GM10266 (cell line): ENCODE data around the gene FBXO47.

Experiments
- DNase-seq: peaks from one replicate; pipeline ENCODE4 v3.0.0; 2012; ENCODE audit errors: extremely low spot score
- TF ChIP-seq, protein P1 (sequence below): IDR thresholded peaks from 2 replicates; pipeline ENCODE4 v1.5.1; 2012; ENCODE audit warnings: mild to moderate bottlenecking, low read depth; ENCODE audit not compliant: control insufficient read depth, insufficient read depth; ENCODE audit errors: missing control alignments

Gene FBXO47

DNA sequence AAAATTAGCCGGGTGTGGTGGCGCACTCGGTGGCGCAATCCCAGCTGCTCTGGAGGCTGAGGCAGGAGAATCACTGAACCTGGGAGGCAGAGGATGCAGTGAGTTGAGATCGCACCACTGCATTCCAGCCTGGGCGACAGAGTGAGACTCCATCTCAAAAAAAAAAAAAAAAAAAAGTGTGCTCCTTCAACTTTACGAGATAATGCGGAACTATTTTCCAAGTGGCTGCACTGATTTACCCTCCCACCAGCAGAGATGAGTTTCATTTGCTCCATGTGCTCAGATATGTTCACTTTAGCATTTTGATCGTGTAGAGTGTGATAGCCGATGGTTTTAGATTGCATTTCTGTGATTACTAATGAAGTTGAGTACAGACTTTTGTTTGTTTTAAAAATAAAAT lies 61.8 kb downstream of the FBXO47 start:
- DNase-seq: no peak
- TF ChIP-seq, protein P1, sequence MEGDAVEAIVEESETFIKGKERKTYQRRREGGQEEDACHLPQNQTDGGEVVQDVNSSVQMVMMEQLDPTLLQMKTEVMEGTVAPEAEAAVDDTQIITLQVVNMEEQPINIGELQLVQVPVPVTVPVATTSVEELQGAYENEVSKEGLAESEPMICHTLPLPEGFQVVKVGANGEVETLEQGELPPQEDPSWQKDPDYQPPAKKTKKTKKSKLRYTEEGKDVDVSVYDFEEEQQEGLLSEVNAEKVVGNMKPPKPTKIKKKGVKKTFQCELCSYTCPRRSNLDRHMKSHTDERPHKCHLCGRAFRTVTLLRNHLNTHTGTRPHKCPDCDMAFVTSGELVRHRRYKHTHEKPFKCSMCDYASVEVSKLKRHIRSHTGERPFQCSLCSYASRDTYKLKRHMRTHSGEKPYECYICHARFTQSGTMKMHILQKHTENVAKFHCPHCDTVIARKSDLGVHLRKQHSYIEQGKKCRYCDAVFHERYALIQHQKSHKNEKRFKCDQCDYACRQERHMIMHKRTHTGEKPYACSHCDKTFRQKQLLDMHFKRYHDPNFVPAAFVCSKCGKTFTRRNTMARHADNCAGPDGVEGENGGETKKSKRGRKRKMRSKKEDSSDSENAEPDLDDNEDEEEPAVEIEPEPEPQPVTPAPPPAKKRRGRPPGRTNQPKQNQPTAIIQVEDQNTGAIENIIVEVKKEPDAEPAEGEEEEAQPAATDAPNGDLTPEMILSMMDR: no peak

DNA sequence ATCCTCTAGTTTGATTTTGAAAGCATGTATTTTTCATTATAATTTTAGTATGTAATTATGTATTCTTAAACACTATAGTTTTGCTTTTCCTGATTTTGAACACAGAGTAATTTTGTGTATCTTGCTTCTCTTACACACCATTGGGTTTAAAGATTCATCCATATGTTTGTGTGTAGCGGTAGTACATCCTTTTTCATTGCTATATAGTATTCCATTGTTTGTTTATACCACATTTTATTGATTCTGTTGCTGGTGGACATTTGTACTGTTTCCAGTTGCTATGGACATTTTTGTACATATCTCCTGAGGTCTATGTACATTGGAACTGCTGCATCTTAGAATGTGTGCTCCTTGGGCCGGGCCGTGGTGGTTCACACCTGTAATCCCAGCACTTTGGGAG lies 62.3 kb downstream of the FBXO47 start:
- DNase-seq: no peak
- TF ChIP-seq, protein P1: no peak

GRCh38 chr17:38903404-38903803 lies 63.8 kb downstream of the FBXO47 start:
- no peak for DNase-seq
- TF ChIP-seq, protein P1: no peak

GRCh38 chr17:38900978-38901656 lies 66.1 kb downstream of the FBXO47 start:
- TF ChIP-seq, protein P1: no peak
- DNase-seq: no peak

DNA sequence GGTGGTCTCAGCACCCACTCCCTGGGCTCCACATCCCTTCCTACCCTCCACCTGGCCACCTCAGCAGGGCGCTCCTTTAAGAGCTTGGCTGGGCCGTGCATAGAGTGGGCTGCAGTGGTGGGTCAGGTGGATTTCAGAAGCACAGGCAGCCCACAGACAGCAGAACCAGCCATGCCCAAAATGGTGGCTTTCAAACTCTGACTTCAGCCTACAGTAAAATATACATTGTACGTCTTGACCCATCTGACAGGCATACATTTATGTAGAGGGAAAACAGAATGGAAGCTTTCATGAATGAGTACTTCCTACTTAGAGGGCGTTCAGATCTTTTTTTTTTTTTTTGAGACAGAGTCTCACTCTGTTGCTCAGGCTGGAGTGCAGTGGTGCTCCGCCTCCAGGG lies 67.8 kb downstream of the FBXO47 start:
- TF ChIP-seq, protein P1: no peak
- DNase-seq: no peak

- TF ChIP-seq, protein P1: no peak
- peak; percentile 85 for DNase-seq
These were observed 68.3 kb downstream of the FBXO47 start for GRCh38 chr17:38898812-38899348.

DNA sequence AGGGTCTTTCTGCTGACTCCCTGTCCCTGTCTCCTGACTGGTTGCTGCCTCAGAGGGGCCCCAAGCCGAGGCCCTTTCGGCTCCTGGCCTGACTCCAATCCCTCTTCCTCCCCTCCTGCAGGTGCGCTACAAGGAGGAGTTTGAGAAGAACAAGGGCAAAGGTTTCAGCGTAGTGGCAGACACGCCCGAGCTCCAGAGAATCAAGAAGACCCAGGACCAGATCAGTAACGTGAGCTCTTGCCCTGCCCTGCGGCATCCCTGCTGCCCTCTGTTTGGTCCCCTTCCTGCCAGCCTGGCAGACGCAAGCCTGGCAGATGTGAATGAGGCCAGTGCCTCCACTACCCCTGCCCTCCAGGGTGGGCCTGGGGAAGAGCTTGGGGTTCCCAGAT lies 68.9 kb downstream of the FBXO47 start:
- no peak for DNase-seq
- TF ChIP-seq, protein P1: no peak
